Ovary (tissue), 3 donors: Measurements from ENCODE around the gene TPRG1.

Experiments used
- POLR2A ChIP-seq: fragments of 450-650 bp; IDR thresholded peaks from one replicate; pipeline ENCODE4 v1.6.1; 2017; ENCODE audit warnings: antibody characterized with exemption, mild to moderate bottlenecking, moderate library complexity
- TF ChIP-seq, protein P1 (sequence below), 3 donors: fragments of 450-650 bp in 2 of 3; fragments of 200-600 bp in 1 of 3; IDR thresholded peaks; one replicate each; pipeline versions ENCODE4 v1.5.1 to v1.8.0; 2016 to 2022; ENCODE audit warnings: antibody characterized with exemption in 3 of 3, mild to moderate bottlenecking in 1 of 3
- donor health status: DM: no; HTN: no; CAD: no.

DNA sequence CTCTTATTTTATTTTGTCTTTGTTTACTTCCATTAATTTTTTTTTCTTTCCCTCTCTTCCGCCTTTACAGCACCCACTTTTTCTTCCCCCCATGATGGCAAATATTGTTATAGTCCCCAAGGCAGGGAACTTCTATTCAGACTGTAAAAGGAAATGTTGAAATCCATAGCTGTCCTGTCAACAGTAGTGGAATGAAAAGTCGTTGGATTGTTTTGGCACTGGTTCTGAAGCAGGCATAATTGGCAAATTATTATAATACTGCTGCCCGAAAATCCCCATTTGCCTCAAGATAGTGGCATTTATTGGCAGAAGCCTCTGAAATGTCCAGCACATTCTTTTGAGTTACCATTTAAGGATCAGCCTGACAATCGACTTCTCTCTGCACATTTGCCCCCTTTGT lies 150.6 kb downstream of the TPRG1 start:
- no peak for TF ChIP-seq POLR2A
- TF ChIP-seq, protein P1, sequence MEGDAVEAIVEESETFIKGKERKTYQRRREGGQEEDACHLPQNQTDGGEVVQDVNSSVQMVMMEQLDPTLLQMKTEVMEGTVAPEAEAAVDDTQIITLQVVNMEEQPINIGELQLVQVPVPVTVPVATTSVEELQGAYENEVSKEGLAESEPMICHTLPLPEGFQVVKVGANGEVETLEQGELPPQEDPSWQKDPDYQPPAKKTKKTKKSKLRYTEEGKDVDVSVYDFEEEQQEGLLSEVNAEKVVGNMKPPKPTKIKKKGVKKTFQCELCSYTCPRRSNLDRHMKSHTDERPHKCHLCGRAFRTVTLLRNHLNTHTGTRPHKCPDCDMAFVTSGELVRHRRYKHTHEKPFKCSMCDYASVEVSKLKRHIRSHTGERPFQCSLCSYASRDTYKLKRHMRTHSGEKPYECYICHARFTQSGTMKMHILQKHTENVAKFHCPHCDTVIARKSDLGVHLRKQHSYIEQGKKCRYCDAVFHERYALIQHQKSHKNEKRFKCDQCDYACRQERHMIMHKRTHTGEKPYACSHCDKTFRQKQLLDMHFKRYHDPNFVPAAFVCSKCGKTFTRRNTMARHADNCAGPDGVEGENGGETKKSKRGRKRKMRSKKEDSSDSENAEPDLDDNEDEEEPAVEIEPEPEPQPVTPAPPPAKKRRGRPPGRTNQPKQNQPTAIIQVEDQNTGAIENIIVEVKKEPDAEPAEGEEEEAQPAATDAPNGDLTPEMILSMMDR (IDR thresholded peaks at IDR 0.05) = no peak
